SKM-1 (cell line): ENCODE results near the gene RNF169.
"Not testable (repeated sequence)": the region's sequence is repeated elsewhere in the genome, so short reads cannot be mapped to it uniquely, and the experiment has no call there.

Experiments used
- DNase-seq: peaks from one replicate; lab custom pipeline; 2025; ENCODE audit not compliant: unreplicated experiment; lab: John Stamatoyannopoulos, UW

Gene RNF169

GRCh38 chr11:74818283-74818946, 69.8 kb downstream of the RNF169 start:
- no peak for DNase-seq

- no peak for DNase-seq
Observed at GRCh38 chr11:74819400-74819799, 70.8 kb downstream of the RNF169 start.

GRCh38 chr11:74820763-74821162, 72.1 kb downstream of the RNF169 start:
- no peak for DNase-seq

GRCh38 chr11:74822170-74822569, 73.5 kb downstream of the RNF169 start:
- DNase-seq, result no peak

GRCh38 chr11:74824285-74824982, 75.8 kb downstream of the RNF169 start:
- DNase-seq, result no peak

GRCh38 chr11:74825596-74825995, 76.9 kb downstream of the RNF169 start:
- not testable (repeated sequence) for DNase-seq

GRCh38 chr11:74826901-74827300, 78.3 kb downstream of the RNF169 start:
- no peak for DNase-seq

GRCh38 chr11:74837191-74837590, 88.5 kb downstream of the RNF169 start:
- no peak for DNase-seq

- no peak for DNase-seq
Observed at GRCh38 chr11:74838188-74838587, 89.5 kb downstream of the RNF169 start.

GRCh38 chr11:74839446-74839845, 90.8 kb downstream of the RNF169 start:
- no peak for DNase-seq

- no peak for DNase-seq
Observed at GRCh38 chr11:74839971-74840370, 91.3 kb downstream of the RNF169 start.

- DNase-seq, result no peak
Observed at GRCh38 chr11:74840486-74840885, 91.8 kb downstream of the RNF169 start.

- no peak for DNase-seq
Observed at GRCh38 chr11:74842967-74843366, 94.3 kb downstream of the RNF169 start.

- no peak for DNase-seq
Observed at GRCh38 chr11:74844072-74844471, 95.4 kb downstream of the RNF169 start.

- DNase-seq, result no peak
Observed at GRCh38 chr11:74844865-74845264, 96.2 kb downstream of the RNF169 start.

GRCh38 chr11:74845978-74846517, 97.4 kb downstream of the RNF169 start:
- no peak for DNase-seq

GRCh38 chr11:74846770-74847169, 98.1 kb downstream of the RNF169 start:
- DNase-seq, result no peak

GRCh38 chr11:74847395-74847794, 98.7 kb downstream of the RNF169 start:
- DNase-seq, result no peak

GRCh38 chr11:74847895-74848294, 99.2 kb downstream of the RNF169 start:
- DNase-seq, result no peak

GRCh38 chr11:74849525-74850391, 101.1 kb downstream of the RNF169 start:
- DNase-seq, result no peak

GRCh38 chr11:74853223-74853622, 104.6 kb downstream of the RNF169 start:
- DNase-seq, result no peak
